ENCODE measurements around the gene KCNJ4.

Gene KCNJ4

GRCh38 chr22:38435965-38436364 lies 19.0 kb downstream of the KCNJ4 start:
- DNase-seq (ENCODE audit: insufficient read length, low spot score): no peak
- no peak for FAIRE-seq

- FAIRE-seq (no peak), DNase-seq (ENCODE audit: insufficient read length, low spot score) (no peak)
These were observed 20.0 kb downstream of the KCNJ4 start for GRCh38 chr22:38435010-38435409.

- no peak for DNase-seq (ENCODE audit: insufficient read length, low spot score)
- FAIRE-seq: no peak
These were observed 21.1 kb downstream of the KCNJ4 start for GRCh38 chr22:38433871-38434270.

GRCh38 chr22:38432264-38432663 lies 22.7 kb downstream of the KCNJ4 start:
- DNase-seq (ENCODE audit: insufficient read length, low spot score): no peak
- no peak for FAIRE-seq

GRCh38 chr22:38431266-38432010 lies 23.6 kb downstream of the KCNJ4 start:
- FAIRE-seq: no peak

GRCh38 chr22:38429499-38430068 lies 25.4 kb downstream of the KCNJ4 start:
- no peak for FAIRE-seq
- no peak for DNase-seq (ENCODE audit: insufficient read length, low spot score)

More at GRCh38 chr22:38431266-38432010, 23.6 kb downstream of the KCNJ4 start:
- no peak for DNase-seq (ENCODE audit: insufficient read length, low spot score)

GRCh38 chr22:38428714-38429113 lies 26.3 kb downstream of the KCNJ4 start:
- DNase-seq (ENCODE audit: insufficient read length, low spot score) (no peak), FAIRE-seq (no peak)

GRCh38 chr22:38427940-38428339 lies 27.1 kb downstream of the KCNJ4 start:
- FAIRE-seq (no peak), DNase-seq (ENCODE audit: insufficient read length, low spot score) (no peak)

- no peak for DNase-seq (ENCODE audit: insufficient read length, low spot score)
- no peak for FAIRE-seq
These were observed 27.5 kb downstream of the KCNJ4 start for GRCh38 chr22:38427465-38427864.

- no peak for FAIRE-seq
- DNase-seq (ENCODE audit: insufficient read length, low spot score): no peak
These were observed 28.4 kb downstream of the KCNJ4 start for GRCh38 chr22:38426628-38427027.

- no peak for FAIRE-seq
These were observed 30.4 kb downstream of the KCNJ4 start for GRCh38 chr22:38424525-38425080.

GRCh38 chr22:38423512-38424503 lies 31.2 kb downstream of the KCNJ4 start:
- no peak for FAIRE-seq
- DNase-seq (ENCODE audit: insufficient read length, low spot score): no peak

More at GRCh38 chr22:38424525-38425080, 30.4 kb downstream of the KCNJ4 start:
- no peak for DNase-seq (ENCODE audit: insufficient read length, low spot score)

GRCh38 chr22:38422611-38423511 lies 32.1 kb downstream of the KCNJ4 start:
- no peak for DNase-seq (ENCODE audit: insufficient read length, low spot score)
- FAIRE-seq: no peak

- no peak for FAIRE-seq
These were observed 34.3 kb downstream of the KCNJ4 start for GRCh38 chr22:38420734-38421133.

GRCh38 chr22:38419858-38420160 lies 35.2 kb downstream of the KCNJ4 start:
- DNase-seq (ENCODE audit: insufficient read length, low spot score) (no peak), FAIRE-seq (no peak)

More at GRCh38 chr22:38420734-38421133, 34.3 kb downstream of the KCNJ4 start:
- no peak for DNase-seq (ENCODE audit: insufficient read length, low spot score)

- no peak for DNase-seq (ENCODE audit: insufficient read length, low spot score)
- FAIRE-seq: no peak
These were observed 35.7 kb downstream of the KCNJ4 start for GRCh38 chr22:38419121-38419857.

- no peak for FAIRE-seq
- no peak for DNase-seq (ENCODE audit: insufficient read length, low spot score)
These were observed 36.4 kb downstream of the KCNJ4 start for GRCh38 chr22:38418589-38418988.

- DNase-seq (ENCODE audit: insufficient read length, low spot score) (no peak), FAIRE-seq (no peak)
These were observed 37.5 kb downstream of the KCNJ4 start for GRCh38 chr22:38417252-38418060.
